ENCODE results near the gene EEF2K.
"Not testable (repeated sequence)": the region's sequence is repeated elsewhere in the genome, so short reads cannot be mapped to it uniquely, and the experiment has no call there.

Gene EEF2K

GRCh38 chr16:22195445-22195694 lies 10.7 kb upstream of the EEF2K start:
- Histone ChIP-seq H3K4me1 (ENCODE audit: insufficient read depth, insufficient read length) (peaks cover 2% of the 10 kb centered on the region), H3K9me3 (ENCODE audit: insufficient read depth, low read length) (no peaks in the 10 kb centered on the region), H3K27me3 (ENCODE audit: insufficient read depth, insufficient read length) (no peaks in the 10 kb centered on the region), H3K36me3 (ENCODE audit: insufficient read depth, insufficient read length, low read length) (no peaks in the 10 kb centered on the region), H3K4me3 (ENCODE audit: insufficient read length, low read depth) (no peak overlapping the region), H3K9ac (ENCODE audit: insufficient read length, low read depth) (no peak overlapping the region)
- TF ChIP-seq ZNF274 (IDR thresholded peaks at IDR 0.05; ENCODE audit: low read depth, low read length) = no peak
- TF ChIP-seq SUZ12 (IDR thresholded peaks at IDR 0.05; ENCODE audit: extremely low read depth, insufficient read depth, insufficient read length) = no peak
- no peak for TF ChIP-seq YY1 (IDR thresholded peaks at IDR 0.05; ENCODE audit: insufficient read depth, insufficient read length)
- no peak for DNase-seq (ENCODE audit: low read depth, low spot score)

GRCh38 chr16:22195695-22196558 lies 10.2 kb upstream of the EEF2K start:
- Histone ChIP-seq H3K9me3 (ENCODE audit: insufficient read depth, low read length) (no peaks in the 10 kb centered on the region), H3K36me3 (ENCODE audit: insufficient read depth, insufficient read length, low read length) (no peaks in the 10 kb centered on the region), H3K4me3 (ENCODE audit: insufficient read length, low read depth) (peak overlapping the region; percentile 63), H3K27me3 (ENCODE audit: insufficient read depth, insufficient read length) (no peaks in the 10 kb centered on the region), H3K4me1 (ENCODE audit: insufficient read depth, insufficient read length) (peaks cover 2% of the 10 kb centered on the region), H3K9ac (ENCODE audit: insufficient read length, low read depth) (peak overlapping the region; percentile 85)
- DNase-seq (ENCODE audit: low read depth, low spot score) = peak; percentile 77
- TF ChIP-seq ZNF274 (IDR thresholded peaks at IDR 0.05; ENCODE audit: low read depth, low read length) = no peak
- no peak for TF ChIP-seq YY1 (IDR thresholded peaks at IDR 0.05; ENCODE audit: insufficient read depth, insufficient read length)
- TF ChIP-seq SUZ12 (IDR thresholded peaks at IDR 0.05; ENCODE audit: extremely low read depth, insufficient read depth, insufficient read length) = no peak

GRCh38 chr16:22196559-22197168 lies 9.4 kb upstream of the EEF2K start:
- H3K27me3 ChIP-seq (ENCODE audit: insufficient read depth, insufficient read length); H3K36me3 ChIP-seq (ENCODE audit: insufficient read depth, insufficient read length, low read length); H3K9me3 ChIP-seq (ENCODE audit: insufficient read depth, low read length); H3K4me3 ChIP-seq (ENCODE audit: insufficient read length, low read depth); H3K4me1 ChIP-seq (ENCODE audit: insufficient read depth, insufficient read length); DNase-seq (ENCODE audit: low read depth, low spot score); H3K9ac ChIP-seq (ENCODE audit: insufficient read length, low read depth): not testable (repeated sequence)

- no peaks in the 10 kb centered on the region for H3K36me3 ChIP-seq (ENCODE audit: insufficient read depth, insufficient read length, low read length)
- H3K4me3 ChIP-seq (ENCODE audit: insufficient read length, low read depth) = no peak overlapping the region
- H3K9ac ChIP-seq (ENCODE audit: insufficient read length, low read depth) = no peak overlapping the region
- no peaks in the 10 kb centered on the region for H3K27me3 ChIP-seq (ENCODE audit: insufficient read depth, insufficient read length)
- H3K9me3 ChIP-seq (ENCODE audit: insufficient read depth, low read length) = no peaks in the 10 kb centered on the region
- H3K4me1 ChIP-seq (ENCODE audit: insufficient read depth, insufficient read length) = peaks cover 2% of the 10 kb centered on the region
- TF ChIP-seq SUZ12 (IDR thresholded peaks at IDR 0.05; ENCODE audit: extremely low read depth, insufficient read depth, insufficient read length) (no peak), YY1 (IDR thresholded peaks at IDR 0.05; ENCODE audit: insufficient read depth, insufficient read length) (no peak), ZNF274 (IDR thresholded peaks at IDR 0.05; ENCODE audit: low read depth, low read length) (no peak)
- no peak for DNase-seq (ENCODE audit: low read depth, low spot score)
Measured at GRCh38 chr16:22198547-22199293, 7.4 kb upstream of the EEF2K start.

- peaks cover 4% of the 10 kb centered on the region for H3K4me1 ChIP-seq (ENCODE audit: insufficient read depth, insufficient read length)
- DNase-seq (ENCODE audit: low read depth, low spot score) = no peak
- no peak for TF ChIP-seq YY1 (IDR thresholded peaks at IDR 0.05; ENCODE audit: insufficient read depth, insufficient read length)
- no peak for TF ChIP-seq SUZ12 (IDR thresholded peaks at IDR 0.05; ENCODE audit: extremely low read depth, insufficient read depth, insufficient read length)
- TF ChIP-seq ZNF274 (IDR thresholded peaks at IDR 0.05; ENCODE audit: low read depth, low read length) = no peak
- H3K9me3 ChIP-seq (ENCODE audit: insufficient read depth, low read length) = no peaks in the 10 kb centered on the region
- H3K9ac ChIP-seq (ENCODE audit: insufficient read length, low read depth) = no peak overlapping the region
- no peaks in the 10 kb centered on the region for H3K36me3 ChIP-seq (ENCODE audit: insufficient read depth, insufficient read length, low read length)
- no peaks in the 10 kb centered on the region for H3K27me3 ChIP-seq (ENCODE audit: insufficient read depth, insufficient read length)
- no peak overlapping the region for H3K4me3 ChIP-seq (ENCODE audit: insufficient read length, low read depth)
Measured at GRCh38 chr16:22202261-22202637, 3.8 kb upstream of the EEF2K start.

- Histone ChIP-seq H3K36me3 (ENCODE audit: insufficient read depth, insufficient read length, low read length) (no peaks in the 10 kb centered on the region), H3K4me1 (ENCODE audit: insufficient read depth, insufficient read length) (peaks cover 9% of the 10 kb centered on the region), H3K27me3 (ENCODE audit: insufficient read depth, insufficient read length) (no peaks in the 10 kb centered on the region), H3K4me3 (ENCODE audit: insufficient read length, low read depth) (no peak overlapping the region), H3K9me3 (ENCODE audit: insufficient read depth, low read length) (no peaks in the 10 kb centered on the region), H3K9ac (ENCODE audit: insufficient read length, low read depth) (no peak overlapping the region)
- TF ChIP-seq ZNF274 (IDR thresholded peaks at IDR 0.05; ENCODE audit: low read depth, low read length) (no peak), YY1 (IDR thresholded peaks at IDR 0.05; ENCODE audit: insufficient read depth, insufficient read length) (no peak), SUZ12 (IDR thresholded peaks at IDR 0.05; ENCODE audit: extremely low read depth, insufficient read depth, insufficient read length) (no peak)
- no peak for DNase-seq (ENCODE audit: low read depth, low spot score)
Measured at GRCh38 chr16:22203091-22203490, 3.0 kb upstream of the EEF2K start.

- H3K9me3 ChIP-seq (ENCODE audit: insufficient read depth, low read length) = no peaks in the 10 kb centered on the region
- no peaks in the 10 kb centered on the region for H3K27me3 ChIP-seq (ENCODE audit: insufficient read depth, insufficient read length)
- peaks cover 9% of the 10 kb centered on the region for H3K4me1 ChIP-seq (ENCODE audit: insufficient read depth, insufficient read length)
- TF ChIP-seq YY1 (IDR thresholded peaks at IDR 0.05; ENCODE audit: insufficient read depth, insufficient read length) = no peak
- no peak for TF ChIP-seq SUZ12 (IDR thresholded peaks at IDR 0.05; ENCODE audit: extremely low read depth, insufficient read depth, insufficient read length)
- TF ChIP-seq ZNF274 (IDR thresholded peaks at IDR 0.05; ENCODE audit: low read depth, low read length) = no peak
- H3K36me3 ChIP-seq (ENCODE audit: insufficient read depth, insufficient read length, low read length) = peaks cover 2% of the 10 kb centered on the region
- no peak for DNase-seq (ENCODE audit: low read depth, low spot score)
- no peak overlapping the region for H3K9ac ChIP-seq (ENCODE audit: insufficient read length, low read depth)
- no peak overlapping the region for H3K4me3 ChIP-seq (ENCODE audit: insufficient read length, low read depth)
Measured at GRCh38 chr16:22204091-22204655, 1.9 kb upstream of the EEF2K start.

Measured in NT2/D1 (cell line).